Body of pancreas (tissue), 4 donors: ENCODE data around the gene C6orf58.

ENCODE experiments used
- POLR2A ChIP-seq, 3 donors: fragments of 450-650 bp; IDR thresholded peaks; one replicate each; pipeline ENCODE4 v1.6.1; 2016; ENCODE audit warnings: antibody characterized with exemption in 3 of 3, mild to moderate bottlenecking in 2 of 3
- TF ChIP-seq, protein P1 (sequence below), 7 experiments: fragments of 450-650 bp in 4 of 7; fragments of 200-600 bp in 3 of 7; sonication (generic) in 3 of 7; IDR thresholded peaks; one replicate each; pipeline ENCODE4 v1.5.1; 2016 to 2019; ENCODE audit warnings: antibody characterized with exemption in 7 of 7

DNA sequence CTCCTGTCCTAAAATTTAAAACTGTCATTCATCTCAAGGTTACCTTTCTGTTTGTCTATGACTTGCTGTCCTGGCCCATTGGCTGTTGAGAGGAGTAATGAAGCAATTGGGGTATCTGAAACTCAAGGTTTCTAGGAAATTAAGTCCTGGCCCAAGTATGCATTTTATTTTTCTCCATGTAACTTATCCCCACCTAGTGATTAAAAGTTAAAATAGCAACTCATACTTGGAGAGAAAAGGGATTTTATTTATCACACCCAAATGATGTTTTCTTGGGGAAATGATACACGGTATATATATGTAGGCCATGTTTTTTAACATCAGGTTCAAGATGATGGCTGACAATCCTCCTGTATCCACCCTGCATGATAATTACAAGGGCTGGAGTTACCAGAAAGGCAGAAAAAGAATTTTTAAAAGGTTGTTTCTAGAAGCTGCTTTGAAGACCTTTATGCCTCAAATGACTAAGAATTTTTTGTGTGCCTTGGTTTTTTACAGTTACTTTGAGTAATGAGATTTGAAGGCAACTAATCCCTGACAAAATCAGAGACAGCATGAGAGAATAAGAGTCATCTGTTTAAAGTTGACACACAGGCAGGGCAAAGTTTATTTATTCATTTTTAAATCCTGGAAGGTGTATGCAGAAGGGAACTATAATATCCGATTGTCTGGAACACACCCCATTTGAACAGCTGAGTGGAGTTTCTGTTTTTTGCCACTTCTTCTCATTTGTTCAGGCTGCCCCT lies 28.9 kb upstream of the C6orf58 start:
- TF ChIP-seq POLR2A (IDR thresholded peaks at IDR 0.05) = no peak
- TF ChIP-seq, protein P1, sequence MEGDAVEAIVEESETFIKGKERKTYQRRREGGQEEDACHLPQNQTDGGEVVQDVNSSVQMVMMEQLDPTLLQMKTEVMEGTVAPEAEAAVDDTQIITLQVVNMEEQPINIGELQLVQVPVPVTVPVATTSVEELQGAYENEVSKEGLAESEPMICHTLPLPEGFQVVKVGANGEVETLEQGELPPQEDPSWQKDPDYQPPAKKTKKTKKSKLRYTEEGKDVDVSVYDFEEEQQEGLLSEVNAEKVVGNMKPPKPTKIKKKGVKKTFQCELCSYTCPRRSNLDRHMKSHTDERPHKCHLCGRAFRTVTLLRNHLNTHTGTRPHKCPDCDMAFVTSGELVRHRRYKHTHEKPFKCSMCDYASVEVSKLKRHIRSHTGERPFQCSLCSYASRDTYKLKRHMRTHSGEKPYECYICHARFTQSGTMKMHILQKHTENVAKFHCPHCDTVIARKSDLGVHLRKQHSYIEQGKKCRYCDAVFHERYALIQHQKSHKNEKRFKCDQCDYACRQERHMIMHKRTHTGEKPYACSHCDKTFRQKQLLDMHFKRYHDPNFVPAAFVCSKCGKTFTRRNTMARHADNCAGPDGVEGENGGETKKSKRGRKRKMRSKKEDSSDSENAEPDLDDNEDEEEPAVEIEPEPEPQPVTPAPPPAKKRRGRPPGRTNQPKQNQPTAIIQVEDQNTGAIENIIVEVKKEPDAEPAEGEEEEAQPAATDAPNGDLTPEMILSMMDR (IDR thresholded peaks at IDR 0.05) = peak in 1 of 7 experiments; percentile 3
